K562 (cell line): ENCODE results near the gene XPR1. TPM values are rescaled to one million over a fixed set of nuclear protein-coding genes. Genes with fewer than 3 reads are reported as not detected.
A peak's percentile ranks its signal among the peaks of the same experiment; 100 is the strongest.

Experiments
- ATAC-seq: fragments of 200-7000 bp; cut with Tn5 transposase; 3 replicates; pipeline ENCODE4 v1.9.1; 2020; ENCODE audit warnings: moderate library complexity
- BruUV-seq: library from RNA; stranded (reverse); fragments of 400-500 nt; replicated peaks from 2 replicates; lab custom pipeline; 2021; lab: Mats Ljungman, UMichigan
- CTCF ChIA-PET: fragments of 300-600 bp; formaldehyde crosslinking; extraction: SDS; loops from one replicate; lab custom pipeline; 2021; ENCODE audit warnings: low intra/inter-chr PET ratio; lab: Yijun Ruan, JAX
- POLR2A ChIA-PET: fragments of 300-600, 350-650 bp; sonication (Branson Sonifier 250); formaldehyde crosslinking; extraction: SDS; loops from one replicate; lab custom pipeline; 2021; ENCODE audit warnings: antibody characterized with exemption, inconsistent platforms; lab: Yijun Ruan, JAX
- DNase-seq, 4 experiments: peaks; one replicate each; pipeline versions ENCODE4 v3.0.0 to v3.0.0-alpha.2; 2011 to 2018; ENCODE audit warnings: low spot score in 3 of 4, mixed read lengths in 3 of 4; ENCODE audit errors: extremely low read depth in 1 of 4
- FAIRE-seq: peaks from 2 replicates; lab custom pipeline; 2011; peaks lifted over from hg19 to GRCh38; lab: Jason Lieb, UNC
- H2AFZ ChIP-seq: 2 replicates; pipeline ENCODE4 v1.6.0; 2011; ENCODE audit warnings: low read depth, low read length, control low read depth, inconsistent platforms
- H3K27ac ChIP-seq: fragments of 200-600 bp; 3 replicates; pipeline ENCODE4 v1.8.0; 2011; ENCODE audit warnings: low read depth, mild to moderate bottlenecking, control low read depth, inconsistent platforms, low read length, moderate library complexity, mixed read lengths; ENCODE audit errors: extremely low read depth
- H3K27me3 ChIP-seq, 2 experiments: fragments of 300-600 bp in 1 of 2; 2 replicates in 1 of 2; 3 replicates in 1 of 2; pipeline versions ENCODE4 v1.6.0 to v1.8.0; 2011; ENCODE audit warnings: inconsistent platforms in 2 of 2, low read length in 2 of 2, mild to moderate bottlenecking in 1 of 2, mixed read lengths in 1 of 2, moderate library complexity in 1 of 2; ENCODE audit not compliant: control insufficient read depth in 2 of 2, insufficient read depth in 2 of 2
- H3K36me3 ChIP-seq: fragments of 300-600 bp; 3 replicates; pipeline ENCODE4 v1.8.0; 2011; ENCODE audit warnings: mild to moderate bottlenecking, low read length, inconsistent platforms; ENCODE audit not compliant: control insufficient read depth, insufficient read depth
- H3K4me1 ChIP-seq, 2 experiments: fragments of 200-600 bp in 1 of 2; replicated peaks in 1 of 2; 2 replicates in 1 of 2; 3 replicates in 1 of 2; pipeline versions ENCODE4 v1.5.1 to v1.8.0; 2011; ENCODE audit warnings: inconsistent platforms in 2 of 2, low read length in 2 of 2, mild to moderate bottlenecking in 1 of 2, mixed read lengths in 1 of 2, moderate library complexity in 1 of 2; ENCODE audit not compliant: control insufficient read depth in 2 of 2, insufficient read depth in 2 of 2
- H3K4me2 ChIP-seq: 2 replicates; pipeline ENCODE4 v1.6.1; 2011; ENCODE audit warnings: low read length, control low read depth, inconsistent platforms, mixed read lengths; ENCODE audit not compliant: insufficient read depth
- H3K4me3 ChIP-seq: fragments of 200-600 bp; sonication (generic), shearing (Covaris generic); 2 replicates; pipeline ENCODE4 v1.5.1; 2016; ENCODE audit warnings: control low read depth, inconsistent platforms
- H3K79me2 ChIP-seq: fragments of 200-600 bp; 3 replicates; pipeline ENCODE4 v1.8.0; 2011; ENCODE audit warnings: low read length, inconsistent platforms; ENCODE audit not compliant: control insufficient read depth, insufficient read depth
- H3K9ac ChIP-seq, 2 experiments: 2 replicates each; pipeline versions ENCODE4 v1.6.0 to v1.6.1; 2011; ENCODE audit warnings: low read depth in 2 of 2, low read length in 2 of 2, control low read depth in 1 of 2, inconsistent platforms in 1 of 2, mild to moderate bottlenecking in 1 of 2, mixed read lengths in 1 of 2; ENCODE audit not compliant: insufficient read depth in 1 of 2
- H3K9me1 ChIP-seq: one replicate; pipeline ENCODE4 v1.6.0; 2011; ENCODE audit warnings: inconsistent platforms, mild to moderate bottlenecking, low read length, moderate library complexity; ENCODE audit not compliant: control insufficient read depth, insufficient read depth
- H3K9me3 ChIP-seq: replicated peaks from 2 replicates; pipeline ENCODE4 v1.5.1; 2011; ENCODE audit warnings: low read depth, low read length, inconsistent platforms; ENCODE audit not compliant: control insufficient read depth, insufficient read depth
- H4K20me1 ChIP-seq: replicated peaks from 2 replicates; pipeline ENCODE4 v1.6.1; 2011; ENCODE audit warnings: low read length, inconsistent platforms, mixed read lengths; ENCODE audit not compliant: control insufficient read depth, insufficient read depth
- E4F1 ChIP-seq: fragments of 250-450 bp; sonication (Bioruptor Pico); IDR thresholded peaks from 2 replicates; pipeline ENCODE4 v1.5.0; 2021; ENCODE audit warnings: mild to moderate bottlenecking, borderline replicate concordance
- FOXA3 ChIP-seq, 2 experiments: fragments of 450-650 bp in 1 of 2; sonication (generic) in 1 of 2; formaldehyde crosslinking; IDR thresholded peaks in 1 of 2; conservative IDR thresholded peaks in 1 of 2; 2 replicates each; pipeline versions ENCODE4 v1.4.0 to v1.8.0; 2020 to 2022; ENCODE audit warnings: mild to moderate bottlenecking in 2 of 2, missing genetic modification reagents in 1 of 2
- HDAC8 ChIP-seq: fragments of 450-650 bp; IDR thresholded peaks from 2 replicates; pipeline ENCODE4 v1.6.1; 2016; ENCODE audit warnings: mild to moderate bottlenecking, missing genetic modification characterization, moderate library complexity, missing compliant biosample characterization
- HOMEZ ChIP-seq: fragments of 250-450 bp; sonication (Bioruptor Pico); IDR thresholded peaks from 2 replicates; pipeline ENCODE4 v1.4.0; 2020; ENCODE audit warnings: mild to moderate bottlenecking, moderate library complexity
- MEF2A ChIP-seq: IDR thresholded peaks from 2 replicates; pipeline ENCODE4 v1.6.1; 2011; ENCODE audit warnings: low read depth, mild to moderate bottlenecking, low read length, moderate library complexity; ENCODE audit not compliant: control insufficient read depth
- MXI1 ChIP-seq: IDR thresholded peaks from 2 replicates; pipeline ENCODE4 v1.6.1; 2011; ENCODE audit warnings: low read depth, mild to moderate bottlenecking, improper control_type of control experiment, low read length
- NCOR1 ChIP-seq: fragments of 450-650 bp; IDR thresholded peaks from 2 replicates; pipeline ENCODE4 v1.6.1; 2016; ENCODE audit warnings: mild to moderate bottlenecking, moderate library complexity
- POLR2AphosphoS5 ChIP-seq: IDR thresholded peaks from 2 replicates; pipeline ENCODE4 v1.6.1; 2011; ENCODE audit warnings: mild to moderate bottlenecking, low read depth, low read length, moderate library complexity; ENCODE audit not compliant: control insufficient read depth, insufficient read depth
- TEAD4 ChIP-seq, 2 experiments: sonication (generic) in 1 of 2; formaldehyde crosslinking in 1 of 2; IDR thresholded peaks; 2 replicates each; pipeline versions ENCODE4 v1.6.1 to v1.8.0; 2012 to 2022; ENCODE audit warnings: borderline replicate concordance in 1 of 2, inconsistent platforms in 1 of 2, low read length in 1 of 2, mild to moderate bottlenecking in 1 of 2, missing genetic modification reagents in 1 of 2
- ZEB2 ChIP-seq: fragments of 450-650 bp; IDR thresholded peaks from 2 replicates; pipeline ENCODE4 v1.6.1; 2016
- ZNF766 ChIP-seq: fragments of 200-800 bp; sonication (Bioruptor generic); conservative IDR thresholded peaks from 2 replicates; pipeline ENCODE4 v1.6.1; 2016; ENCODE audit warnings: missing genetic modification characterization, missing compliant biosample characterization
- WGBS: fragments of 100-300 bp; shearing (Covaris generic); methylation state at CpG from one replicate; pipeline ENCODE4 v1.1.6; 2016; ENCODE audit warnings: low coverage, mixed read lengths; ENCODE audit not compliant: insufficient coverage; ENCODE audit errors: missing lambda C conversion rate; 5-methylcytosine and 5-hydroxymethylcytosine counted together
- in situ Hi-C: fragments of 300-500 bp; cut with MboI; formaldehyde crosslinking; loops from 4 replicates; pipeline ENCODE4 v1.15.0; 2018; ENCODE audit warnings: inconsistent platforms, mixed read lengths
- intact Hi-C: fragments of 100-400 bp; cut with micrococcal nuclease; formaldehyde crosslinking; loops from 2 replicates; pipeline ENCODE4 v1.14.2; 2022
- polyA plus RNA-seq, 8 experiments: library from polyadenylated mRNA; depleted of rRNA in 4 of 8; stranded (reverse) in 5 of 8; unstranded in 3 of 8; fragments of >200 nt; fragmentation: Nextera tagmentation in 2 of 8; fragmentation: Illumina TruSeq in 1 of 8; extraction: Ambion mirVana in 2 of 8; extraction: Trizol in 1 of 8; gene quantifications; 2 replicates each; pipeline versions ENCODE4 v1.2.1 to v1.2.3, GENCODE V29; 2011 to 2014; ENCODE audit warnings: inconsistent platforms in 1 of 8, missing spikeins in 1 of 8
- total RNA-seq, 7 experiments: library from RNA; depleted of rRNA in 6 of 7; stranded (reverse); fragments of >200 nt in 6 of 7; fragmentation: Illumina TruSeq in 2 of 7; extraction: Trizol in 2 of 7; gene quantifications; 2 replicates each; pipeline versions ENCODE4 v1.2.1 to v1.2.3, GENCODE V29; 2011 to 2021; ENCODE audit warnings: low replicate concordance in 1 of 7
- TF ChIP-seq, protein P1 (sequence below): fragments of 250-450 bp; sonication (Bioruptor Pico); IDR thresholded peaks from 2 replicates; pipeline ENCODE4 v1.5.0; 2021; ENCODE audit warnings: mild to moderate bottlenecking, moderate library complexity

XPR1 gene
- total and polyA plus RNA-seq, 9 of the 15 experiments (the other 6 are each of a cell fraction or from before 2014, with no cell fraction given): 3.0 to 66.2 (median 38.6) TPM

- Histone ChIP-seq H3K9me3 (0 out of 2 replicates have a peak, but pooled peaks cover 3% of the 10 kb centered on the region), H3K4me3 (no peak overlapping the region), H3K4me1 (peaks cover 10 to 33% of the 10 kb centered on the region in 2 experiments; a peak in 4 of 5 replicates), H3K4me2 (no peak overlapping the region), H3K36me3 (peaks cover 29% of the 10 kb centered on the region), H3K9ac (no peak overlapping the region), H2AFZ (no peak overlapping the region), H3K27me3 (no peaks in the 10 kb centered on the region), H4K20me1 (peaks cover 8% of the 10 kb centered on the region; the same call in 1 of the 2 replicates), H3K27ac (no peak overlapping the region), H3K9me1 (no peaks in the 10 kb centered on the region), H3K79me2 (peaks cover 94% of the 10 kb centered on the region)
- in situ Hi-C loops (loop anchor here (25.0 kb wide), 1 partner anchor 518 kb away; no protein-coding TSS in a partner anchor), intact Hi-C loops (no loop called here)
- no peak; the same call in 2 of the 3 replicates for ATAC-seq
- DNase-seq: peak in 1 of 4 experiments; percentile 45
- WGBS: 60% methylated on average over 7 of the region's 7 CpGs
- POLR2A ChIA-PET: no interaction called here
- BruUV-seq: no TSS peak
- no peak for FAIRE-seq
- CTCF ChIA-PET: interaction anchor here (1.2 kb wide), 1 partner anchor 218 kb away, joined by 3 read pairs; no protein-coding TSS in a partner anchor
- TF ChIP-seq NCOR1: peak; percentile 73
- no peak for TF ChIP-seq MEF2A
- TF ChIP-seq POLR2AphosphoS5: peak; percentile 57; the same call in 1 of the 2 replicates
- TF ChIP-seq TEAD4 (IDR thresholded peaks at IDR 0.05; ENCODE audit: low read length): peak; percentile 74
- no peak for TF ChIP-seq TEAD4 (CRISPR knock-in tag; IDR thresholded peaks at IDR 0.05; ENCODE audit: borderline replicate concordance)
- no peak for TF ChIP-seq MXI1
- no peak for TF ChIP-seq HOMEZ
- 0 out of 4 replicates have a peak, but pooled peaks of 1 of the 2 experiments have one; percentile 24 for TF ChIP-seq FOXA3 (CRISPR knock-in tag; conservative IDR thresholded peaks at IDR 0.05 in 1 of 2, IDR thresholded peaks at IDR 0.05 in 1 of 2)
- no peak for TF ChIP-seq HDAC8 (tag)
- TF ChIP-seq, protein P1, sequence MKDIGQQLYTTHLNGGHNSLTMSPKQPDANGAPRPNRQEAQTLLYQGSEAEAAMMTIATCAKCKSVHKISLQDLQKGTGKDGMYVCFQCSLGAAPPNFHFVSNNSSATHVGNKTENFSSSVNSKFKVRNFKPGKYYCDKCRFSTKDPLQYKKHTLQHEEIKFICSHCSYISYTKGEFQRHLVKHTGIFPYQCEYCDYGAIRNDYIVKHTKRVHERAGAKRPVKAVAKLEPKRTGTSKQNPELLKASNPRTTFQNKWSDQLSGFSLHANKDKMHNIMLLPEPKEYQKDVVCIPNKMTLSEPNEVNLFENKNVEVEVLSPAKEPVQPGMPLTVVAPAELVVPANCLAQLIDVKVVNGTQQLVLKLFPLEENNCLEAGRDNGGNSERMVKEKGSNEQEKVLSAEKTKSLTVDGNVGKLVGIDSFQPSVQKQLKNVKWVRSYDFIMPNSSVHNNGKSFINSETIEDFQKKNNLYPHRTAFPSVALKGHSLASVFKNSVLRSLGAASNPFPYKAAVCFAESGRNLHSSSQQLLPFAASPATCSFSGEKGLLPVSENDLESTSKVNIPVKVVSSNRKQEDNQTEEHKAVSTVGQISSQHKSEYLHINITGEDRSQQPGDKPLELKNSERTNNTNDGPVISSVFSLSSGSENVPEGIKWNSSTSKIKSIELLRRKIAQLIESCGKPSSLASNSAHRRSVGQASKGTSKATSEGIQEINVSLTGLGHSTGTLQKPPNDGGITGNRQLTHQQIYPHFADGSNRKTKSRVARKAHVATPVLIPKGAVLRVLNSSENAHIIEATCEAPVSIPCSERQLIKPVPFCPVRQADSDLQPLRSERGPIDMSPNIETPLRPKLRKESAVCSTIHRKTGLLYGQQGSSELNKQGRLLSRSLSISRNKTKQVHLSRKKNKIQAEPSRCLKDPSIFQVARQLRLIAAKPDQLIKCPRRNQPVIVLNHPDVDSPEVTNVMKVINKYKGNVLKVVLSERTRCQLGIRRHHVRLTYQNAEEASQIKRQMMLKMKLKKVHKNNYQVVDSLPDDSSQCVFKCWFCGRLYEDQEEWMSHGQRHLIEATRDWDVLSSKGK (CRISPR knock-in tag): no peak
- TF ChIP-seq ZEB2: no peak
- TF ChIP-seq ZNF766 (CRISPR knock-in tag): no peak
- no peak for TF ChIP-seq E4F1 (CRISPR knock-in tag)
Measured at GRCh38 chr1:180644526-180645192, 12.8 kb downstream of the XPR1 start.
